ENCODE data around the gene MCC. TPM values are rescaled to one million over a fixed set of nuclear protein-coding genes. Genes with fewer than 3 reads are reported as not detected.

MCC gene
- total RNA-seq, 1 donor from 2014 or later = 20.6 TPM

DNA sequence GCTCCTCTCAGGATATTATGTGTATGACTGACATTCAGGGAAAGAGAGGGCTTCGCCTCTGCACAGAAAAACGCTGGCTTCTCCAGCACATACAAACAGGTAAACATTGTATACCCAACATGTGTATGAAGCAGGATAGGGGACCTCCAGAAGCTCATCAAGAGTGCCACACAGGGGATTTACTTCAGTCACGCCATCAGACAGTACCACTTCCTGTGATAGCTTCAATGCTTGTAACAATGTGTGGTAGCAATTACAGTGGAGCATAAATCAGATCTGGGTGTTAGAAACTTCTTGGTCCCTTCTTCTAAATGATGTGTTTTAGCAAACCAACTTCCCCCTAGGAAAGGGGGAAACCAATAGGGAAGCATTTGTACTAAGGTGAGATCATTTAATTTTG is 214.3 kb downstream of the MCC start:
- H3K27ac ChIP-seq = no peak overlapping the region
- no peak for DNase-seq
- intact Hi-C loops (cut with DNase I) = no loop called here
- no peak overlapping the region for H3K4me3 ChIP-seq
- H3K4me1 ChIP-seq = peaks cover 23% of the 10 kb centered on the region
- ATAC-seq = no peak
- H3K36me3 ChIP-seq = no peaks in the 10 kb centered on the region
- no peaks in the 10 kb centered on the region for H3K27me3 ChIP-seq (ENCODE audit: low read depth)
- TF ChIP-seq, protein P1, sequence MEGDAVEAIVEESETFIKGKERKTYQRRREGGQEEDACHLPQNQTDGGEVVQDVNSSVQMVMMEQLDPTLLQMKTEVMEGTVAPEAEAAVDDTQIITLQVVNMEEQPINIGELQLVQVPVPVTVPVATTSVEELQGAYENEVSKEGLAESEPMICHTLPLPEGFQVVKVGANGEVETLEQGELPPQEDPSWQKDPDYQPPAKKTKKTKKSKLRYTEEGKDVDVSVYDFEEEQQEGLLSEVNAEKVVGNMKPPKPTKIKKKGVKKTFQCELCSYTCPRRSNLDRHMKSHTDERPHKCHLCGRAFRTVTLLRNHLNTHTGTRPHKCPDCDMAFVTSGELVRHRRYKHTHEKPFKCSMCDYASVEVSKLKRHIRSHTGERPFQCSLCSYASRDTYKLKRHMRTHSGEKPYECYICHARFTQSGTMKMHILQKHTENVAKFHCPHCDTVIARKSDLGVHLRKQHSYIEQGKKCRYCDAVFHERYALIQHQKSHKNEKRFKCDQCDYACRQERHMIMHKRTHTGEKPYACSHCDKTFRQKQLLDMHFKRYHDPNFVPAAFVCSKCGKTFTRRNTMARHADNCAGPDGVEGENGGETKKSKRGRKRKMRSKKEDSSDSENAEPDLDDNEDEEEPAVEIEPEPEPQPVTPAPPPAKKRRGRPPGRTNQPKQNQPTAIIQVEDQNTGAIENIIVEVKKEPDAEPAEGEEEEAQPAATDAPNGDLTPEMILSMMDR (IDR thresholded peaks at IDR 0.05) = no peak
- no peaks in the 10 kb centered on the region for H3K9me3 ChIP-seq

GRCh38 chr5:113271745-113272454 is 216.4 kb downstream of the MCC start:
- H3K36me3 ChIP-seq = no peaks in the 10 kb centered on the region
- peaks cover 23% of the 10 kb centered on the region for H3K4me1 ChIP-seq
- no peaks in the 10 kb centered on the region for H3K9me3 ChIP-seq
- H3K27me3 ChIP-seq (ENCODE audit: low read depth) = no peaks in the 10 kb centered on the region
- intact Hi-C loops (cut with DNase I) = no loop called here
- ATAC-seq = no peak
- DNase-seq = no peak
- TF ChIP-seq, protein P1 (IDR thresholded peaks at IDR 0.05) = no peak
- no peak overlapping the region for H3K4me3 ChIP-seq
- no peak overlapping the region for H3K27ac ChIP-seq

- no peaks in the 10 kb centered on the region for H3K9me3 ChIP-seq
- TF ChIP-seq, protein P1 (IDR thresholded peaks at IDR 0.05) = no peak
- H3K27me3 ChIP-seq (ENCODE audit: low read depth) = no peaks in the 10 kb centered on the region
- H3K36me3 ChIP-seq = no peaks in the 10 kb centered on the region
- no peak overlapping the region for H3K4me3 ChIP-seq
- no peak overlapping the region for H3K27ac ChIP-seq
- H3K4me1 ChIP-seq = peaks cover 23% of the 10 kb centered on the region
- ATAC-seq (no peak), DNase-seq (no peak)
- intact Hi-C loops (cut with DNase I) = no loop called here
Observed at GRCh38 chr5:113271015-113271414, 217.2 kb downstream of the MCC start.

DNA sequence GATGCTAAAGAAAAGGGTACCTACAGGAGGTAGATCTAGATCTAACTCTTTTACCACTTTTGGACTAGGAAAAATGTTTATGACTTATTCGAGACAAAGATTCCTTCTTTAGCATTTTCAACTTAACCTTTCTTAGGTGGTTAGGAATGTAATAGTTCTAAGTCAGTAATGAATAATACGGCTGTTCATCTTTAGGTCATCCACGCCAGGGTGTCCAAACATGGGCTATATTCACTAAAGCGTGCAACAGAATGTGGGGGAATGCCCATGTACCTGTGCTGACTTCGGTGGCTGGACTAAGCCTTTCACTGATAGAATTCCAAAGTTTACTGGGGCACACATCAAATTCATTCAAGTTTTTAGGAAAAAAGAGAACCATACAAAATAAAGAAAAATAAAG is 218.2 kb downstream of the MCC start:
- H3K27ac ChIP-seq = no peak overlapping the region

DNA sequence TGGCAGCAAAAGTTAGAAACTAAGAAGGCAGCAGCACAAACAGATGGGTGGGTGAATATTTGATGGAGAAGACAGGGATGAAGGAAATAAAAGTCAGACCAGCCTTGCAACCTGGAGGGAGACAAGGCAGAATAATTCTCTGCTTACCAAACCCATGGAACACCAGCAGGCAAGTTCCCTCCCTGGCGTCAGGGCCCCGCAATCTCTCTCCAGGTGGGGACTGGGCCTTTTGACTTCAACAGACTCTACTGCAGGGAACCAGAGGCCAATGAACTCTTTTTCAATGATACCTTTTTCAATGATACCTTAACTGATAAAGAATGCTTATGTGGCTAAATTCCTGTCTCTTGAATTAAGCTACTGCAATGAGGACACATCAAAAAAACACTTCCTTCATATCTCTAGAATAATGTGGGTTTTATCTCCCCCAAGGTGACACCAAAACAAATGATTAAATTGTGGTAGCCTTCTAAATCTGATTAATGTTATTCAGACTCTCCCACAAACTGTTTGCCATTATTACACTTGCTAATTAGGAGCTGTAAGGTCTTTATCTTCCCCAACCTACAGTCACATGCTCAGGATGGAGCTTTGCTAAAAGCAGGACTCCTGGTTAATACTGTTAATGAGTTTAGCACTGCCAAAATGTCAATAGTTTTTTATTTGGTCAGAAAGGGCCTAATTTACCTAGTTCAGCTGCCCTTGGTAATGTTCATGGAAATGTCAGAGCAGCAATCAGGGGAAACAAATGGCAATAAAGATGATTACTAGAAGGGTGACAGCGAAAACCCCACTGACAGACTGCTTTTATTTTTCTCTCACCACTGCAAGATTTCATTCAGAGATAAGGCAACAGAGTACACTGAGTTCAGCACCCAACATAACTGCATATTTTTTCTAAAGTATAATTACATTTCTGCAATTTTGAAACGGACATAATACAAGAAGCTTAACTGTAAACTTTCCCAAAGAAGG is 218.9 kb downstream of the MCC start:
- H3K27me3 ChIP-seq (ENCODE audit: low read depth) = no peaks in the 10 kb centered on the region
- TF ChIP-seq, protein P1 (IDR thresholded peaks at IDR 0.05) = no peak
- H3K9me3 ChIP-seq = no peaks in the 10 kb centered on the region
- no peak overlapping the region for H3K27ac ChIP-seq
- ATAC-seq = no peak
- no peak for DNase-seq
- H3K4me1 ChIP-seq = peaks cover 15% of the 10 kb centered on the region
- intact Hi-C loops (cut with DNase I) = no loop called here
- H3K4me3 ChIP-seq = no peak overlapping the region
- no peaks in the 10 kb centered on the region for H3K36me3 ChIP-seq

More for the DNA sequence above, 218.2 kb downstream of the MCC start:
- H3K27me3 ChIP-seq (ENCODE audit: low read depth) = no peaks in the 10 kb centered on the region
- no peaks in the 10 kb centered on the region for H3K36me3 ChIP-seq
- TF ChIP-seq, protein P1 (IDR thresholded peaks at IDR 0.05) = no peak
- no peaks in the 10 kb centered on the region for H3K9me3 ChIP-seq
- intact Hi-C loops (cut with DNase I) = no loop called here
- H3K4me3 ChIP-seq = no peak overlapping the region
- no peak for ATAC-seq
- peaks cover 19% of the 10 kb centered on the region for H3K4me1 ChIP-seq
- DNase-seq = no peak
